MM.1S (cell line): ENCODE results near the gene GPHN.
"Not testable (repeated sequence)": the region's sequence is repeated elsewhere in the genome, so short reads cannot be mapped to it uniquely, and the experiment has no call there.

Experiments
- DNase-seq: peaks from one replicate; pipeline ENCODE4 v3.0.0-alpha.2; 2015
- H2AFZ ChIP-seq: fragments of 300-600 bp; sonication (generic); 2 replicates; pipeline ENCODE4 v1.6.0; 2016; ENCODE audit warnings: antibody characterized with exemption, low read length
- H3F3A ChIP-seq: fragments of 300-600 bp; sonication (generic); 2 replicates; pipeline ENCODE4 v1.6.1; 2016; ENCODE audit warnings: mild to moderate bottlenecking, antibody characterized with exemption, low read length, moderate library complexity, mixed read lengths; ENCODE audit not compliant: insufficient read depth
- H3K27ac ChIP-seq: fragments of 300-600 bp; sonication (generic); 2 replicates; pipeline ENCODE4 v1.5.1; 2016; ENCODE audit warnings: mild to moderate bottlenecking, low read length
- H3K27me3 ChIP-seq: fragments of 300-600 bp; sonication (generic); replicated peaks from 2 replicates; pipeline ENCODE4 v1.6.0; 2016; ENCODE audit warnings: low read length; ENCODE audit not compliant: insufficient read depth
- H3K36me3 ChIP-seq: fragments of 300-600 bp; sonication (generic); replicated peaks from 2 replicates; pipeline ENCODE4 v1.6.1; 2016; ENCODE audit warnings: mild to moderate bottlenecking, low read length, mixed read lengths; ENCODE audit not compliant: insufficient read depth
- H3K4me1 ChIP-seq: fragments of 300-600 bp; sonication (generic); 2 replicates; pipeline ENCODE4 v1.6.1; 2016; ENCODE audit warnings: low read length, mixed read lengths
- H3K4me2 ChIP-seq: fragments of 300-600 bp; sonication (generic); 2 replicates; pipeline ENCODE4 v1.6.0; 2016; ENCODE audit warnings: low read depth, low read length
- H3K4me3 ChIP-seq: fragments of 300-600 bp; sonication (generic); 2 replicates; pipeline ENCODE4 v1.5.1; 2016; ENCODE audit warnings: low read length, mixed read lengths
- H3K79me2 ChIP-seq: fragments of 300-600 bp; sonication (generic); 2 replicates; pipeline ENCODE4 v1.6.1; 2016; ENCODE audit warnings: mixed run types, low read length, mixed read lengths
- H3K9ac ChIP-seq: fragments of 300-600 bp; sonication (generic); 2 replicates; pipeline ENCODE4 v1.6.1; 2016; ENCODE audit warnings: low read length, mixed read lengths
- H3K9me2 ChIP-seq: fragments of 300-600 bp; sonication (generic); replicated peaks from 2 replicates; pipeline ENCODE4 v1.6.1; 2016; ENCODE audit warnings: mild to moderate bottlenecking, low read length, mixed read lengths; ENCODE audit not compliant: insufficient read depth
- H3K9me3 ChIP-seq: fragments of 300-600 bp; sonication (generic); replicated peaks from 2 replicates; pipeline ENCODE4 v1.6.1; 2016; ENCODE audit warnings: mild to moderate bottlenecking, low read length, mixed read lengths; ENCODE audit not compliant: insufficient read depth
- H4K20me1 ChIP-seq: fragments of 300-600 bp; sonication (generic); 2 replicates; pipeline ENCODE4 v1.6.1; 2016; ENCODE audit warnings: mild to moderate bottlenecking, low read length, moderate library complexity, mixed read lengths; ENCODE audit not compliant: insufficient read depth
- EZH2 ChIP-seq: fragments of 300-600 bp; sonication (generic); optimal IDR thresholded peaks from 2 replicates; pipeline ENCODE3; 2017; ENCODE audit warnings: low read depth, mild to moderate bottlenecking, antibody characterized with exemption, low read length, mixed read lengths
- EZH2phosphoT487 ChIP-seq: fragments of 300-600 bp; sonication (generic); IDR thresholded peaks from 2 replicates; pipeline ENCODE4 v1.6.1; 2018; ENCODE audit warnings: antibody characterized with exemption, low read length
- TF ChIP-seq, protein P1 (sequence below): fragments of 300-600 bp; sonication (generic); IDR thresholded peaks from 2 replicates; pipeline ENCODE4 v1.5.1; 2016; ENCODE audit warnings: antibody characterized with exemption, low read length, mixed read lengths

GPHN gene

DNA sequence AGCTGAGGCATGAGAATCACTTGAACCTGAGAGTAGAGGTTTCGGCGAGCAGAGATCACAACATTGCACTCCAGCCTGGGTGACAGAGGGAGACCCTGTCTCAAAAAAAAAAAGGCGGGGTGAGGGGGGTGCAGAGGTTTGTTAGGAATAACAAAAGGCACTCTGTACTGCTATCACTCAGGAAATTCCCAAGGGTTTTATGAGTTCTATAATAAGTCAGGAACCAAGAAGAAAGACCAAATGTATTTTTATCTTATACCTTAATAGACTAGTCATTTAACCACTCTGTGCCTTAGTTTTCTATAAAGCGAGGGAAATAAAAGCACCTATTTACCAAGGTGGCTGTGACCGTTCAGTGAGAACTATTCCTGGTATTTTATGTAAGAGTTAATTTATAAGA, 319.2 kb downstream of the GPHN start:
- no peaks in the 10 kb centered on the region for H3K27me3 ChIP-seq
- no peak overlapping the region for H3K9ac ChIP-seq
- H3K27ac ChIP-seq: no peak overlapping the region
- DNase-seq: no peak
- no peaks in the 10 kb centered on the region for H3K79me2 ChIP-seq
- H3F3A ChIP-seq: no peaks in the 10 kb centered on the region
- H2AFZ ChIP-seq: no peak overlapping the region
- no peak overlapping the region for H3K4me2 ChIP-seq
- no peak overlapping the region for H3K4me3 ChIP-seq
- no peaks in the 10 kb centered on the region for H3K4me1 ChIP-seq
- H3K9me2 ChIP-seq: no peaks in the 10 kb centered on the region
- H3K9me3 ChIP-seq: no peaks in the 10 kb centered on the region
- TF ChIP-seq, protein P1, sequence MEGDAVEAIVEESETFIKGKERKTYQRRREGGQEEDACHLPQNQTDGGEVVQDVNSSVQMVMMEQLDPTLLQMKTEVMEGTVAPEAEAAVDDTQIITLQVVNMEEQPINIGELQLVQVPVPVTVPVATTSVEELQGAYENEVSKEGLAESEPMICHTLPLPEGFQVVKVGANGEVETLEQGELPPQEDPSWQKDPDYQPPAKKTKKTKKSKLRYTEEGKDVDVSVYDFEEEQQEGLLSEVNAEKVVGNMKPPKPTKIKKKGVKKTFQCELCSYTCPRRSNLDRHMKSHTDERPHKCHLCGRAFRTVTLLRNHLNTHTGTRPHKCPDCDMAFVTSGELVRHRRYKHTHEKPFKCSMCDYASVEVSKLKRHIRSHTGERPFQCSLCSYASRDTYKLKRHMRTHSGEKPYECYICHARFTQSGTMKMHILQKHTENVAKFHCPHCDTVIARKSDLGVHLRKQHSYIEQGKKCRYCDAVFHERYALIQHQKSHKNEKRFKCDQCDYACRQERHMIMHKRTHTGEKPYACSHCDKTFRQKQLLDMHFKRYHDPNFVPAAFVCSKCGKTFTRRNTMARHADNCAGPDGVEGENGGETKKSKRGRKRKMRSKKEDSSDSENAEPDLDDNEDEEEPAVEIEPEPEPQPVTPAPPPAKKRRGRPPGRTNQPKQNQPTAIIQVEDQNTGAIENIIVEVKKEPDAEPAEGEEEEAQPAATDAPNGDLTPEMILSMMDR: no peak
- TF ChIP-seq EZH2: no peak
- TF ChIP-seq EZH2phosphoT487: no peak
- no peaks in the 10 kb centered on the region for H3K36me3 ChIP-seq
- no peaks in the 10 kb centered on the region for H4K20me1 ChIP-seq

DNA sequence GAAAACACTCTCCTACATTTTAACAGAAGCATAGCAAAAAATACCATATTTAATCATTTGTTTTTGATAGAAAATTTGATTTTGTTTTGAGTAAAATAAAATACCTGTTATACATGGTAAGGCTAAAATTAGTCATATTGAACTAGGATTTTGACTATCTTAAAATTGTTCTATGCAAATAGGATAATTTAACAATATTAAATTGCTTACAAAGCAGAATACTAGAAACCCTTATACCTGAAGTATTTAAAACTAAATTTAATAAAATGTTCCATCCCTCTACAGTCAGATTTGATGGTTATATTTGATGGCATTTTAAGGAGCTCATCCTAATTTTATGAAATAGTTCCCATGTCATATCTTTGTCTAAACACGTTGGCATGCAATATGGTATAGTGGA, 323.2 kb downstream of the GPHN start:
- Histone ChIP-seq H3K9me3 (no peaks in the 10 kb centered on the region), H3K4me2 (no peak overlapping the region), H4K20me1 (no peaks in the 10 kb centered on the region)

DNA sequence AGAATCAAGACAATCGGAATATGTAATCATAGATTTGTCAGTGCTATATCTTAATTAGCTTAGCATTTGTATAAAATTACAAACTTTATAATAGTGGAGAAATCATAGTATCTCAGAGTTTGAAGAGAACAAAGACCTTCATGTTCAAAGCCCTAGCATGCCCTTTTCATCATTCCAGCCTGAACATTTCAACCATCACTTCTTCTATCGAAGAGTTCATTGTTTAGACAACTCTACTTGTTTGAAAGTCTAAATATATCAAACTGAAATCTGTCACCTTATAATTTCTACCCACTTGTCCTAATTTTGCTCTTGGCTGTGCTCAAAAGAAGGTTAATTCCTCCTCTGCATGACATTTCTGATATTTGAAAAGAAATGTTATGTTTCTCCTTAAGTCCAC, 325.9 kb downstream of the GPHN start:
- Histone ChIP-seq H3K36me3 (no peaks in the 10 kb centered on the region), H3K9me2 (no peaks in the 10 kb centered on the region), H3K27ac (no peak overlapping the region), H3K9ac (no peak overlapping the region), H3K4me2 (no peak overlapping the region), H2AFZ (no peak overlapping the region), H3K27me3 (no peaks in the 10 kb centered on the region), H3K9me3 (no peaks in the 10 kb centered on the region), H4K20me1 (no peaks in the 10 kb centered on the region), H3F3A (no peaks in the 10 kb centered on the region), H3K79me2 (no peaks in the 10 kb centered on the region), H3K4me3 (no peak overlapping the region), H3K4me1 (no peaks in the 10 kb centered on the region)
- TF ChIP-seq, protein P1: no peak
- TF ChIP-seq EZH2 (no peak), EZH2phosphoT487 (no peak)
- DNase-seq: no peak

More for the DNA sequence above, 323.2 kb downstream of the GPHN start:
- H2AFZ ChIP-seq: no peak overlapping the region
- no peaks in the 10 kb centered on the region for H3F3A ChIP-seq
- H3K36me3 ChIP-seq: no peaks in the 10 kb centered on the region
- H3K27me3 ChIP-seq: no peaks in the 10 kb centered on the region
- H3K9me2 ChIP-seq: no peaks in the 10 kb centered on the region
- no peak overlapping the region for H3K9ac ChIP-seq
- no peak overlapping the region for H3K4me3 ChIP-seq
- H3K27ac ChIP-seq: no peak overlapping the region
- no peak for TF ChIP-seq EZH2
- TF ChIP-seq EZH2phosphoT487: no peak
- TF ChIP-seq, protein P1: no peak
- DNase-seq: no peak
- H3K4me1 ChIP-seq: no peaks in the 10 kb centered on the region
- no peaks in the 10 kb centered on the region for H3K79me2 ChIP-seq

DNA sequence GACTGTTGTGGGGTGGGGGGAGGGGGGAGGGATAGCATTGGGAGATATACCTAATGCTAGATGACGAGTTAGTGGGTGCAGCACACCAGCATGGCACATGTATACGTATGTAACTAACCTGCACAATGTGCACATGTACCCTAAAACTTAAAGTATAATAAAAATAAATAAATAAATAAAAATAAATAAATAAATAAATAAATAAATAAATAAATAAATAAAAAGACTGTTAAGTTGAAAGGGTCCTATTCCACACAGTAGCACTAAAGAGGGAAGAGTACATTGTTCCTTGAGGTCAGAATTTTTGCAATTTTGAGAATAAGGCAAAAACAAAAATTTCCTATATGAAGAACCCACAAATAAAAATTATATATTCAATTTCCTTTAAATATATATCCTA, 329.5 kb downstream of the GPHN start:
- H3K9ac ChIP-seq, H3K9me3 ChIP-seq, H3K4me3 ChIP-seq: not testable (repeated sequence)

More for the DNA sequence above, 329.5 kb downstream of the GPHN start:
- H3K27me3 ChIP-seq, DNase-seq, H2AFZ ChIP-seq, H3K36me3 ChIP-seq, H3K9me2 ChIP-seq, H3K4me1 ChIP-seq, H3K27ac ChIP-seq, H4K20me1 ChIP-seq, H3K79me2 ChIP-seq, H3K4me2 ChIP-seq, H3F3A ChIP-seq: not testable (repeated sequence)
